ENCODE data around the gene CIP2A. TPM values are rescaled to one million over a fixed set of nuclear protein-coding genes. Genes with fewer than 3 reads are reported as not detected.

CIP2A gene
- total and polyA plus RNA-seq, 7 donors: 0.60 to 5.4 (median 2.8) TPM

- no peaks in the 10 kb centered on the region for H3K4me1 ChIP-seq
- WGBS, 2 donors: 57 to 84% methylated on average over 2 of the region's 2 CpGs
- no peaks in the 10 kb centered on the region for H3K27me3 ChIP-seq
- TF ChIP-seq EP300 (IDR thresholded peaks at IDR 0.05): no peak
- TF ChIP-seq POLR2A (IDR thresholded peaks at IDR 0.05): no peak
- no peak for TF ChIP-seq POLR2AphosphoS5 (IDR thresholded peaks at IDR 0.05)
- TF ChIP-seq CTCF (IDR thresholded peaks at IDR 0.05): no peak
- H3K9me3 ChIP-seq: no peaks in the 10 kb centered on the region
- no peak for DNase-seq
- H3K27ac ChIP-seq: no peak overlapping the region
- H3K4me3 ChIP-seq: no peak overlapping the region
- intact Hi-C loops (cut with DNase I): no loop called here
- no peaks in the 10 kb centered on the region for H3K36me3 ChIP-seq
Measured at GRCh38 chr3:108548886-108549285, 40.4 kb downstream of the CIP2A start.

GRCh38 chr3:108548304-108548703, 40.9 kb downstream of the CIP2A start:
- intact Hi-C loops (cut with DNase I): no loop called here
- 61 to 70% methylated on average over 1 of the region's 1 CpG for WGBS, 2 donors
- H3K36me3 ChIP-seq: no peaks in the 10 kb centered on the region
- DNase-seq: no peak
- TF ChIP-seq POLR2A (IDR thresholded peaks at IDR 0.05) (no peak), POLR2AphosphoS5 (IDR thresholded peaks at IDR 0.05) (no peak), CTCF (IDR thresholded peaks at IDR 0.05) (no peak), EP300 (IDR thresholded peaks at IDR 0.05) (no peak)
- no peak overlapping the region for H3K4me3 ChIP-seq
- no peaks in the 10 kb centered on the region for H3K9me3 ChIP-seq
- no peaks in the 10 kb centered on the region for H3K27me3 ChIP-seq
- no peak overlapping the region for H3K27ac ChIP-seq
- H3K4me1 ChIP-seq: no peaks in the 10 kb centered on the region

- 82 to 84% methylated on average over 3 of the region's 3 CpGs for WGBS, 2 donors
Measured at GRCh38 chr3:108546692-108547091, 42.5 kb downstream of the CIP2A start.

GRCh38 chr3:108546247-108546646, 43.0 kb downstream of the CIP2A start:
- DNase-seq: no peak
- Histone ChIP-seq H3K9me3 (no peaks in the 10 kb centered on the region), H3K4me3 (no peak overlapping the region), H3K4me1 (no peaks in the 10 kb centered on the region), H3K27ac (no peak overlapping the region), H3K27me3 (no peaks in the 10 kb centered on the region), H3K36me3 (no peaks in the 10 kb centered on the region)
- WGBS, 2 donors: 91 to 92% methylated on average over 1 of the region's 1 CpG
- TF ChIP-seq POLR2AphosphoS5 (IDR thresholded peaks at IDR 0.05): no peak
- no peak for TF ChIP-seq EP300 (IDR thresholded peaks at IDR 0.05)
- no peak for TF ChIP-seq POLR2A (IDR thresholded peaks at IDR 0.05)
- TF ChIP-seq CTCF (IDR thresholded peaks at IDR 0.05): no peak
- intact Hi-C loops (cut with DNase I): no loop called here

More at GRCh38 chr3:108546692-108547091, 42.5 kb downstream of the CIP2A start:
- TF ChIP-seq POLR2A (IDR thresholded peaks at IDR 0.05): no peak
- TF ChIP-seq EP300 (IDR thresholded peaks at IDR 0.05): no peak
- TF ChIP-seq CTCF (IDR thresholded peaks at IDR 0.05): no peak
- TF ChIP-seq POLR2AphosphoS5 (IDR thresholded peaks at IDR 0.05): no peak
- H3K27ac ChIP-seq: no peak overlapping the region
- intact Hi-C loops (cut with DNase I): no loop called here
- no peaks in the 10 kb centered on the region for H3K4me1 ChIP-seq
- no peaks in the 10 kb centered on the region for H3K36me3 ChIP-seq
- H3K27me3 ChIP-seq: no peaks in the 10 kb centered on the region
- H3K9me3 ChIP-seq: no peaks in the 10 kb centered on the region
- no peak overlapping the region for H3K4me3 ChIP-seq
- DNase-seq: no peak

GRCh38 chr3:108538083-108538482, 51.2 kb downstream of the CIP2A start:
- 80 to 84% methylated on average over 4 of the region's 4 CpGs for WGBS, 2 donors
- intact Hi-C loops (cut with DNase I): no loop called here
- H3K4me1 ChIP-seq: no peaks in the 10 kb centered on the region
- no peaks in the 10 kb centered on the region for H3K36me3 ChIP-seq
- TF ChIP-seq POLR2A (IDR thresholded peaks at IDR 0.05) (no peak), POLR2AphosphoS5 (IDR thresholded peaks at IDR 0.05) (no peak), EP300 (IDR thresholded peaks at IDR 0.05) (no peak), CTCF (IDR thresholded peaks at IDR 0.05) (no peak)
- no peak for DNase-seq
- H3K27ac ChIP-seq: no peak overlapping the region
- no peaks in the 10 kb centered on the region for H3K27me3 ChIP-seq
- H3K9me3 ChIP-seq: no peaks in the 10 kb centered on the region
- H3K4me3 ChIP-seq: no peak overlapping the region

Measured in sigmoid colon (tissue), 7 donors.